Measurements from ENCODE around the gene WDR48.

DNA sequence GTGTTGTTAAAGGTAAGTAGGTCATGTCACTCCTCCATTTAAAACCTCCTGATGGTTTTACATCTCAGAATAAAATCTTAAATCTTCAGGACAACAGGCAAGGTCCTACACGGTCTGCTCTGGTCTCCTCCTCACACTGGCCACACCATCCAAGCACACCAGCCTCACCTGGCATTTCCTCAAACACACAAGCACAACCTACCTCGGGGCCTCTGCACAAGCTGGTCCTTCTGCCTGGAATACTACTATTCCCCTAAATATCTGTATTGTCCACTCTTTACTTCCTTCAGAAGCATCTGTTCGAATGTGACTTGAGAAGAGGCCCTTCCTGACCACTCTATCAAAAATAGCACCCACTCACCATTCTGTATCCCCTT lies 53.9 kb downstream of the WDR48 start:
- TF ChIP-seq, protein P1, sequence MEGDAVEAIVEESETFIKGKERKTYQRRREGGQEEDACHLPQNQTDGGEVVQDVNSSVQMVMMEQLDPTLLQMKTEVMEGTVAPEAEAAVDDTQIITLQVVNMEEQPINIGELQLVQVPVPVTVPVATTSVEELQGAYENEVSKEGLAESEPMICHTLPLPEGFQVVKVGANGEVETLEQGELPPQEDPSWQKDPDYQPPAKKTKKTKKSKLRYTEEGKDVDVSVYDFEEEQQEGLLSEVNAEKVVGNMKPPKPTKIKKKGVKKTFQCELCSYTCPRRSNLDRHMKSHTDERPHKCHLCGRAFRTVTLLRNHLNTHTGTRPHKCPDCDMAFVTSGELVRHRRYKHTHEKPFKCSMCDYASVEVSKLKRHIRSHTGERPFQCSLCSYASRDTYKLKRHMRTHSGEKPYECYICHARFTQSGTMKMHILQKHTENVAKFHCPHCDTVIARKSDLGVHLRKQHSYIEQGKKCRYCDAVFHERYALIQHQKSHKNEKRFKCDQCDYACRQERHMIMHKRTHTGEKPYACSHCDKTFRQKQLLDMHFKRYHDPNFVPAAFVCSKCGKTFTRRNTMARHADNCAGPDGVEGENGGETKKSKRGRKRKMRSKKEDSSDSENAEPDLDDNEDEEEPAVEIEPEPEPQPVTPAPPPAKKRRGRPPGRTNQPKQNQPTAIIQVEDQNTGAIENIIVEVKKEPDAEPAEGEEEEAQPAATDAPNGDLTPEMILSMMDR (IDR thresholded peaks at IDR 0.05), result no peak
- TF ChIP-seq POLR2A (IDR thresholded peaks at IDR 0.05), result no peak

Measured in lower leg skin (tissue), 3 donors.